Measurements from ENCODE around the gene SEC61A2. TPM values are rescaled to one million over a fixed set of nuclear protein-coding genes. Genes with fewer than 3 reads are reported as not detected.

Gene SEC61A2
- total and polyA plus RNA-seq, 10 of the 15 experiments (the other 5 are each of a cell fraction or from before 2014, with no cell fraction given) = 3.0 to 36.2 (median 8.6) TPM

DNA sequence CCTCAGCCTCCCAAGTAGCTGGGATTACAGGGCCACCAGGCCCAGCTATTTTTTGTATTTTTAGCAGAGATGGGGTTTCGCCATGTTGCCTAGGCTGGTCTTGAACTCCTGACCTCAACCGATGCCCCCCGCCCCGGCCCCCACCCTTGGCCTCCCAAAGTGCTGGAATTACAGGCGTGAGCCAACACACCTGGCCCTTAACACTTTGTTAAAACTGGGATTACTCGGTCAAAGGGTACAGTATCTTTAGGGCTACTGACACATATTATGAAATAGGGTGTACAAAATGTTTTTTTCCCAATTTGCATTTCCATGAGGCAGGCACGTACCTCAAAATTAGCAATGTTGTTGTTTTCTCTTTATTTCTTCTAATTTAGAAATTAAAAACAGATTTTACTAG is 54.7 kb downstream of the SEC61A2 start:
- peaks cover 3 to 14% of the 10 kb centered on the region in 2 experiments for H3K36me3 ChIP-seq (ENCODE audit: control insufficient read depth in 2 of 2, insufficient read depth in 2 of 2, low read length in 1 of 2)
- SMC1A ChIA-PET (ENCODE audit: uncharacterized antibody, unreplicated experiment) = no interaction called here
- POLR2A ChIA-PET = no interaction called here
- H3K9ac ChIP-seq (ENCODE audit: control insufficient read depth, insufficient read depth, low read length) = no peak overlapping the region
- ATAC-seq = no peak
- H4K20me1 ChIP-seq (ENCODE audit: control insufficient read depth, insufficient read depth) = no peaks in the 10 kb centered on the region
- in situ Hi-C loops (cut with MboI) = no loop called here
- H3K4me2 ChIP-seq (ENCODE audit: control insufficient read depth, insufficient read depth) = no peak overlapping the region
- no peaks in the 10 kb centered on the region for H3K9me3 ChIP-seq (replicated peaks; ENCODE audit: control insufficient read depth, insufficient read depth, low read length)
- no peaks in the 10 kb centered on the region for H3K27me3 ChIP-seq (replicated peaks in 1 of 2; ENCODE audit: control insufficient read depth in 2 of 2, insufficient read depth in 2 of 2, low read length in 1 of 2)
- intact Hi-C loops (cut with micrococcal nuclease; ENCODE audit: unreplicated experiment) = no loop called here
- FAIRE-seq = no peak
- H3K4me3 ChIP-seq = no peak overlapping the region
- no peaks in the 10 kb centered on the region; the same call in 1 of the 2 replicates for H3K79me2 ChIP-seq (ENCODE audit: control insufficient read depth, insufficient read depth, low read length)
- H2AFZ ChIP-seq (ENCODE audit: control insufficient read depth, low read depth, low read length) = no peak overlapping the region
- CTCF ChIA-PET = interaction anchor here (0.7 to 0.9 kb wide), 2 partner anchors 14 to 31 kb away, joined by 3 to 6 read pairs; no protein-coding TSS in a partner anchor
- DNase-seq (ENCODE audit: low read depth, low spot score) = no peak
- RAD21 ChIA-PET (ENCODE audit: unreplicated experiment) = no interaction called here
- no peaks in the 10 kb centered on the region for H3K4me1 ChIP-seq (ENCODE audit: control insufficient read depth, insufficient read depth, low read length)
- TF ChIP-seq NR2C1 (IDR thresholded peaks at IDR 0.05) (no peak), PML (IDR thresholded peaks at IDR 0.05; ENCODE audit: low read length) (no peak), GATAD2B (conservative IDR thresholded peaks at IDR 0.05; ENCODE audit: low read depth) (no peak), LARP7 (IDR thresholded peaks at IDR 0.05) (no peak)
- TF ChIP-seq, protein P1, sequence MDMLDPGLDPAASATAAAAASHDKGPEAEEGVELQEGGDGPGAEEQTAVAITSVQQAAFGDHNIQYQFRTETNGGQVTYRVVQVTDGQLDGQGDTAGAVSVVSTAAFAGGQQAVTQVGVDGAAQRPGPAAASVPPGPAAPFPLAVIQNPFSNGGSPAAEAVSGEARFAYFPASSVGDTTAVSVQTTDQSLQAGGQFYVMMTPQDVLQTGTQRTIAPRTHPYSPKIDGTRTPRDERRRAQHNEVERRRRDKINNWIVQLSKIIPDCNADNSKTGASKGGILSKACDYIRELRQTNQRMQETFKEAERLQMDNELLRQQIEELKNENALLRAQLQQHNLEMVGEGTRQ (IDR thresholded peaks at IDR 0.05; ENCODE audit: borderline replicate concordance, low read depth, low read length) = no peak
- no peak overlapping the region for H3K27ac ChIP-seq (ENCODE audit: control insufficient read depth, insufficient read depth)
- 99% methylated on average over 7 of the region's 7 CpGs for WGBS (ENCODE audit: insufficient coverage, insufficient replicate concordance, low lambda C conversion rate, missing lambda C conversion rate)
- BruUV-seq (replicated peaks) = no TSS peak

DNA sequence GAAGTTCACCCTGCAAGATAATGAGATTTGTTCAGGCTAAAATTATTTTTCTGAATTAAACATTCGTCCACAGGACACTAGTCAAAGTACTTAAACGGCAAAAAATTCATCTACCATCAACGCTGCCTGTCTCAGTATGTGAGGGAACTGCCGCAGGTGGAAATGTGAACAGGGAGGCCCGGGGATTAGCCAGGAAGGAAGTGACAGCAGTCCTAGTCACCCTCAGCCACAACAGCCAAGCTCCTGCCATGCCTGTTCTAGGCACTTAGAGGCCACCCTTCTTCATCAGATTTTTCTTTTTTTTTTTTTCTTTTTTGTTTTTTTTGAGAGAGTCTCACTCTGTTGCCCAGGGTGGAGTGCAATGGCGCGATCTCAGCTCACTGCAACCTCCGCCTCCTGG is 56.8 kb downstream of the SEC61A2 start:
- POLR2A ChIA-PET = interaction anchor here (0.7 kb wide), 1 partner anchor 185 kb away, joined by 5 read pairs; no protein-coding TSS in a partner anchor
- RAD21 ChIA-PET (ENCODE audit: unreplicated experiment) = no interaction called here
- BruUV-seq (replicated peaks) = no TSS peak
- in situ Hi-C loops (cut with MboI) (no loop called here), intact Hi-C loops (cut with micrococcal nuclease; ENCODE audit: unreplicated experiment) (no loop called here)
- no peak for DNase-seq (ENCODE audit: low read depth, low spot score)
- Histone ChIP-seq H3K4me1 (ENCODE audit: control insufficient read depth, insufficient read depth, low read length) (no peaks in the 10 kb centered on the region), H3K79me2 (ENCODE audit: control insufficient read depth, insufficient read depth, low read length) (peaks cover 7% of the 10 kb centered on the region), H3K4me2 (ENCODE audit: control insufficient read depth, insufficient read depth) (no peak overlapping the region), H3K36me3 (ENCODE audit: control insufficient read depth in 2 of 2, insufficient read depth in 2 of 2, low read length in 1 of 2) (peaks cover 3 to 8% of the 10 kb centered on the region in 2 experiments), H4K20me1 (ENCODE audit: control insufficient read depth, insufficient read depth) (no peaks in the 10 kb centered on the region), H3K27ac (ENCODE audit: control insufficient read depth, insufficient read depth) (no peak overlapping the region), H3K27me3 (replicated peaks in 1 of 2; ENCODE audit: control insufficient read depth in 2 of 2, insufficient read depth in 2 of 2, low read length in 1 of 2) (no peaks in the 10 kb centered on the region), H3K4me3 (no peak overlapping the region), H3K9ac (ENCODE audit: control insufficient read depth, insufficient read depth, low read length) (no peak overlapping the region), H2AFZ (ENCODE audit: control insufficient read depth, low read depth, low read length) (no peak overlapping the region), H3K9me3 (replicated peaks; ENCODE audit: control insufficient read depth, insufficient read depth, low read length) (no peaks in the 10 kb centered on the region)
- CTCF ChIA-PET = no interaction called here
- SMC1A ChIA-PET (ENCODE audit: uncharacterized antibody, unreplicated experiment) = no interaction called here
- WGBS (ENCODE audit: insufficient coverage, insufficient replicate concordance, low lambda C conversion rate, missing lambda C conversion rate) = 76% methylated on average over 8 of the region's 8 CpGs
- ATAC-seq = no peak
- FAIRE-seq = no peak
- TF ChIP-seq SIX5 (IDR thresholded peaks at IDR 0.05; ENCODE audit: low read depth, low read length, severe bottlenecking) = no peak
- TF ChIP-seq NFYA (IDR thresholded peaks at IDR 0.05; ENCODE audit: borderline replicate concordance, low read depth, low read length) = no peak
- no peak for TF ChIP-seq NFIC (IDR thresholded peaks at IDR 0.05; ENCODE audit: low read depth, low read length)
- TF ChIP-seq, protein P1 (IDR thresholded peaks at IDR 0.05; ENCODE audit: borderline replicate concordance, low read depth, low read length) = no peak
- no peak for TF ChIP-seq TAF1 (IDR thresholded peaks at IDR 0.05; ENCODE audit: borderline replicate concordance, low read depth, low read length)
- no peak for TF ChIP-seq PAX8 (IDR thresholded peaks at IDR 0.05)
- TF ChIP-seq ZNF384 (IDR thresholded peaks at IDR 0.05; ENCODE audit: borderline replicate concordance, low read depth, low read length) = no peak
- TF ChIP-seq SMC3 (IDR thresholded peaks at IDR 0.05; ENCODE audit: borderline replicate concordance, low read length) = no peak
- TF ChIP-seq MTA3 (IDR thresholded peaks at IDR 0.05; ENCODE audit: borderline replicate concordance, low read length) = no peak
- TF ChIP-seq BCL11A (IDR thresholded peaks at IDR 0.05; ENCODE audit: low read depth, low read length) = no peak
- TF ChIP-seq CBX3 (IDR thresholded peaks at IDR 0.05; ENCODE audit: borderline replicate concordance, low read depth) = no peak
- no peak for TF ChIP-seq ZNF217 (IDR thresholded peaks at IDR 0.05)
- TF ChIP-seq, protein P2, sequence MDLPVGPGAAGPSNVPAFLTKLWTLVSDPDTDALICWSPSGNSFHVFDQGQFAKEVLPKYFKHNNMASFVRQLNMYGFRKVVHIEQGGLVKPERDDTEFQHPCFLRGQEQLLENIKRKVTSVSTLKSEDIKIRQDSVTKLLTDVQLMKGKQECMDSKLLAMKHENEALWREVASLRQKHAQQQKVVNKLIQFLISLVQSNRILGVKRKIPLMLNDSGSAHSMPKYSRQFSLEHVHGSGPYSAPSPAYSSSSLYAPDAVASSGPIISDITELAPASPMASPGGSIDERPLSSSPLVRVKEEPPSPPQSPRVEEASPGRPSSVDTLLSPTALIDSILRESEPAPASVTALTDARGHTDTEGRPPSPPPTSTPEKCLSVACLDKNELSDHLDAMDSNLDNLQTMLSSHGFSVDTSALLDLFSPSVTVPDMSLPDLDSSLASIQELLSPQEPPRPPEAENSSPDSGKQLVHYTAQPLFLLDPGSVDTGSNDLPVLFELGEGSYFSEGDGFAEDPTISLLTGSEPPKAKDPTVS (IDR thresholded peaks at IDR 0.05; ENCODE audit: low read depth, low read length) = no peak
